ENCODE results near the gene NME3. TPM values are rescaled to one million over a fixed set of nuclear protein-coding genes. Genes with fewer than 3 reads are reported as not detected.

Gene NME3
- total RNA-seq, 1 donor from 2014 or later, result 33.0 TPM

GRCh38 chr16:1780677-1781072 is 9.3 kb upstream of the NME3 start:
- DNase-seq (ENCODE audit: low spot score), result no peak

GRCh38 chr16:1779741-1780676 is 8.7 kb upstream of the NME3 start:
- no peak for DNase-seq (ENCODE audit: low spot score)

GRCh38 chr16:1779234-1779701 is 7.9 kb upstream of the NME3 start:
- DNase-seq (ENCODE audit: low spot score), result no peak

- DNase-seq (ENCODE audit: low spot score), result no peak
Observed at GRCh38 chr16:1778200-1779179, 7.1 kb upstream of the NME3 start.

GRCh38 chr16:1777375-1778199 is 6.2 kb upstream of the NME3 start:
- no peak for DNase-seq (ENCODE audit: low spot score)

- no peak for DNase-seq (ENCODE audit: low spot score)
Observed at GRCh38 chr16:1776991-1777374, 5.6 kb upstream of the NME3 start.

- DNase-seq (ENCODE audit: low spot score), result no peak
Observed at GRCh38 chr16:1776672-1776955, 5.3 kb upstream of the NME3 start.

- DNase-seq (ENCODE audit: low spot score), result no peak
Observed at GRCh38 chr16:1775846-1776671, 4.7 kb upstream of the NME3 start.

GRCh38 chr16:1775006-1775845 is 3.9 kb upstream of the NME3 start:
- DNase-seq (ENCODE audit: low spot score), result no peak

- DNase-seq (ENCODE audit: low spot score), result no peak
Observed at GRCh38 chr16:1774448-1774780, 3.1 kb upstream of the NME3 start.

GRCh38 chr16:1773703-1774447 is 2.5 kb upstream of the NME3 start:
- DNase-seq (ENCODE audit: low spot score), result no peak

GRCh38 chr16:1772908-1773702 is 1.8 kb upstream of the NME3 start, which contains the start of gene MRPS34:
Gene MRPS34, minus strand, starts transcription at chr16:1773134. Its CDS starts 15 bp downstream, at chr16:1773119.
- peak; percentile 80 for DNase-seq (ENCODE audit: low spot score)

GRCh38 chr16:1772362-1772907 is 1.1 kb upstream of the NME3 start, which contains the start of gene EME2:
Gene EME2, plus strand, starts transcription at chr16:1772810. Its CDS starts 418 bp downstream, at chr16:1773228.
- DNase-seq (ENCODE audit: low spot score), result no peak

- no peak for DNase-seq (ENCODE audit: low spot score)
Observed at GRCh38 chr16:1771864-1772361, 570 bp upstream of the NME3 start.

GRCh38 chr16:1770328-1771187 is 785 bp downstream of the NME3 start:
- DNase-seq (ENCODE audit: low spot score), result peak; percentile 40

All from umbilical cord (tissue), 2 donors.